Hematopoietic multipotent progenitor cell (in vitro differentiated cells): ENCODE data around the gene UTP3. TPM values are rescaled to one million over a fixed set of nuclear protein-coding genes. Genes with fewer than 3 reads are reported as not detected.
"Not testable (repeated sequence)": the region's sequence is repeated elsewhere in the genome, so short reads cannot be mapped to it uniquely, and the experiment has no call there.

Source experiments
- DNase-seq, 3 donors: peaks; one replicate each; pipeline ENCODE4 v3.0.0-alpha.2; 2011 to 2015; ENCODE audit warnings: low read depth in 2 of 3, low spot score in 2 of 3
- total RNA-seq: library from RNA; depleted of rRNA; stranded (reverse); fragments of >200 nt; gene quantifications from one replicate; pipeline ENCODE4 v1.2.3, GENCODE V29; 2012

The UTP3 gene
- total RNA-seq = 12.7 TPM

- peak; percentile 92 to 96 (median 96) for DNase-seq
Measured at GRCh38 chr4:70687821-70688794, at the start of gene UTP3. TSS of gene UTP3 (plus strand) at chr4:70688532. CDS start at chr4:70688678, 146 bp downstream.

- DNase-seq = no peak
Measured at GRCh38 chr4:70640192-70640591, 48.1 kb upstream of the UTP3 start.

GRCh38 chr4:70650741-70651140, 37.6 kb upstream of the UTP3 start:
- not testable (repeated sequence) for DNase-seq

- peak in 2 of 3 donors; percentile 25 to 45 for DNase-seq
Measured at GRCh38 chr4:70651864-70652506, 36.3 kb upstream of the UTP3 start.

GRCh38 chr4:70654605-70655011, 33.7 kb upstream of the UTP3 start:
- DNase-seq = peak in 2 of 3 donors; percentile 26 to 53

GRCh38 chr4:70657326-70657725, 31.0 kb upstream of the UTP3 start:
- DNase-seq = no peak

GRCh38 chr4:70658418-70658817, 29.9 kb upstream of the UTP3 start:
- no peak for DNase-seq

- DNase-seq = no peak
Measured at GRCh38 chr4:70660106-70660505, 28.2 kb upstream of the UTP3 start.

- not testable (repeated sequence) for DNase-seq
Measured at GRCh38 chr4:70661309-70661922, 26.9 kb upstream of the UTP3 start.

GRCh38 chr4:70666369-70666768, 22.0 kb upstream of the UTP3 start, which contains the start of gene JCHAIN:
TSS of gene JCHAIN (minus strand) at chr4:70666508. CDS start at chr4:70666490, 18 bp downstream.
- peak in 1 of 3 donors; percentile 24 for DNase-seq

- DNase-seq = no peak
Measured at GRCh38 chr4:70667740-70668535, 20.4 kb upstream of the UTP3 start.

- no peak for DNase-seq
Measured at GRCh38 chr4:70670332-70671014, 17.9 kb upstream of the UTP3 start.

- no peak for DNase-seq
Measured at GRCh38 chr4:70671091-70671490, 17.2 kb upstream of the UTP3 start.

- DNase-seq = no peak
Measured at GRCh38 chr4:70674191-70674590, 14.1 kb upstream of the UTP3 start.

GRCh38 chr4:70674731-70675130, 13.6 kb upstream of the UTP3 start:
- DNase-seq = no peak

- DNase-seq = no peak
Measured at GRCh38 chr4:70676554-70677090, 11.7 kb upstream of the UTP3 start.

- DNase-seq = no peak
Measured at GRCh38 chr4:70678383-70678999, 9.8 kb upstream of the UTP3 start.

- DNase-seq = no peak
Measured at GRCh38 chr4:70680934-70681333, 7.4 kb upstream of the UTP3 start.

GRCh38 chr4:70681704-70682103, 6.6 kb upstream of the UTP3 start:
- no peak for DNase-seq
